ENCODE results near the gene MBP. TPM values are rescaled to one million over a fixed set of nuclear protein-coding genes. Genes with fewer than 3 reads are reported as not detected.
A peak's percentile ranks its signal among the peaks of the same experiment; 100 is the strongest.

Gene MBP
- total RNA-seq, 2 experiments from 2014 or later: 75.4 to 79.2 TPM

DNA sequence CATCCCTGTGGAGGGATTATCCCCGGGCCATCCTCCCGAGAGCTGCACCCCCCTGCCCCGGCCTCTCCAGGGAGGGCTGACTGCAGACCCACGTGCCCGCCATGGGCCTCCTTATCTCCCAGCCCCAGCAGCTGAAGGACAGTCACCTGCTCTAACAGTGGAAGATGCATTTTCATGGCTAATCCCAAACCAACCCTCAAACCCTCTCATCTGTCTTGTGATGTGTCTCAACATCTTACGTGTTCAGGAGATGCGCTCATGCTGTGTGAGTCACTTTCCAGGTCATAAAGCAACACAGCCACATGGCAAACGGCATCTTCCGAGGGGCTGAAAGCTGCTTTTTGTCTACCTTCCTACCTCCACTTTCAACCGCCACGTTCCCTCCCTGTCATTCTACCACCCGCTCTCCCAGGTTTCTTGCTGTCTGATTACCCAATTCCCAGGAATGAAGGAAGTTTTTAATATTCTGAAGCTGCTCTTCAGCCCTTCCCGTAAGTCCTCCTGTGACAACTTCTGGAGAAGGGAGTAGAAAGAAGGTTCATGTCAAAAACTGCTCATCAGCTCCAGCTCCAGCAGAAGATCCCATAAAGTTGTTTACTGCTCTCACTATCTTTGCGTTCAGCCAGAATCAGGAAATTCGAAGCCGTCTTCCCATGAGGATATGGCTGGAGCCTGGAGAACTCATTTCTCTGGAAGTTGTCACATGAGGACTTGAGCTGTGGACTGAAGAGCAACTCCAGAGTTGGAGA is 54.5 kb downstream of the MBP start:
- DNase-seq: no peak
- Mint-ChIP-seq H3K27me3 (no peaks in the 10 kb centered on the region), H3K4me3 (no peak overlapping the region), H3K27ac (peak overlapping the region; percentile 73), H3K9me3 (no peaks in the 10 kb centered on the region), H3K36me3 (ENCODE audit: low read depth) (peaks cover 60% of the 10 kb centered on the region), H3K4me1 (ENCODE audit: low read depth) (peaks cover 77% of the 10 kb centered on the region)
- intact Hi-C loops (cut with DNase I, micrococcal nuclease): no loop called here
- ATAC-seq (ENCODE audit: poor library complexity): no peak
- Histone ChIP-seq H3K36me3 (ENCODE audit: insufficient read depth, low read length) (peaks cover 40% of the 10 kb centered on the region), H3K27me3 (ENCODE audit: control insufficient read depth in 1 of 2, insufficient read depth in 2 of 2, low read length in 2 of 2) (no peaks in the 10 kb centered on the region), H3K4me1 (ENCODE audit: insufficient read depth, low read length) (peaks cover 79% of the 10 kb centered on the region), H3K9me3 (ENCODE audit: control insufficient read depth in 1 of 2, insufficient read depth in 1 of 2, low read length in 2 of 2) (no peaks in the 10 kb centered on the region), H3K27ac (ENCODE audit: low read depth in 1 of 2, low read length in 2 of 2) (no peak overlapping the region), H3K4me3 (ENCODE audit: low read length) (no peak overlapping the region)
- TF ChIP-seq, protein P1, sequence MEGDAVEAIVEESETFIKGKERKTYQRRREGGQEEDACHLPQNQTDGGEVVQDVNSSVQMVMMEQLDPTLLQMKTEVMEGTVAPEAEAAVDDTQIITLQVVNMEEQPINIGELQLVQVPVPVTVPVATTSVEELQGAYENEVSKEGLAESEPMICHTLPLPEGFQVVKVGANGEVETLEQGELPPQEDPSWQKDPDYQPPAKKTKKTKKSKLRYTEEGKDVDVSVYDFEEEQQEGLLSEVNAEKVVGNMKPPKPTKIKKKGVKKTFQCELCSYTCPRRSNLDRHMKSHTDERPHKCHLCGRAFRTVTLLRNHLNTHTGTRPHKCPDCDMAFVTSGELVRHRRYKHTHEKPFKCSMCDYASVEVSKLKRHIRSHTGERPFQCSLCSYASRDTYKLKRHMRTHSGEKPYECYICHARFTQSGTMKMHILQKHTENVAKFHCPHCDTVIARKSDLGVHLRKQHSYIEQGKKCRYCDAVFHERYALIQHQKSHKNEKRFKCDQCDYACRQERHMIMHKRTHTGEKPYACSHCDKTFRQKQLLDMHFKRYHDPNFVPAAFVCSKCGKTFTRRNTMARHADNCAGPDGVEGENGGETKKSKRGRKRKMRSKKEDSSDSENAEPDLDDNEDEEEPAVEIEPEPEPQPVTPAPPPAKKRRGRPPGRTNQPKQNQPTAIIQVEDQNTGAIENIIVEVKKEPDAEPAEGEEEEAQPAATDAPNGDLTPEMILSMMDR (IDR thresholded peaks at IDR 0.05): no peak
- ChIA-PET CTCF (interaction anchor here (1.9 kb wide), 1 partner anchor 17 kb away, joined by 4 read pairs; no protein-coding TSS in a partner anchor), POLR2A (interaction anchor here (0.6 to 1.2 kb wide), 2 partner anchors 9 to 159 kb away, joined by 3 read pairs; no protein-coding TSS in a partner anchor)

DNA sequence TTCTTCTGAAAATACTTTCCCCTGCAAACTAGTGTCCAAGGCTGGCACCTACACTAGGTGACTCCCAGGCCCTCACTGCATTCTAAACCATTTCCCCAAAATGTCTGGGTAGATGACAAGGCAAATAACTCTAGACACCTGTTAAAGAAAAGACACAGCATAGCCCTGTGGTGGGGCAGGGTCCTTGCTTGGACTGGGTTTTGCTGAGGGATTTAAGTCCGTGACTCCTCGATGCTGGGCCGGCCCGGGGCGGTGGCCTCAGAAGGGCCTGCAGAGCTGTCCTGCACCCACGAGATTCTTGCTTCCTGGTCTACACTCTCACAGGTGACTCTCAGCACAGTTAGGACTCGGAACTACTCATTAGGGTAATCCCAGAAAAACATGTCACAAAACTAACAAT is 55.2 kb downstream of the MBP start:
- Histone ChIP-seq H3K9me3 (ENCODE audit: control insufficient read depth in 1 of 2, insufficient read depth in 1 of 2, low read length in 2 of 2) (no peaks in the 10 kb centered on the region), H3K27ac (ENCODE audit: low read depth in 1 of 2, low read length in 2 of 2) (no peak overlapping the region), H3K36me3 (ENCODE audit: insufficient read depth, low read length) (peaks cover 38% of the 10 kb centered on the region), H3K4me3 (ENCODE audit: low read length) (no peak overlapping the region), H3K27me3 (ENCODE audit: control insufficient read depth in 1 of 2, insufficient read depth in 2 of 2, low read length in 2 of 2) (no peaks in the 10 kb centered on the region), H3K4me1 (ENCODE audit: insufficient read depth, low read length) (peaks cover 76% of the 10 kb centered on the region)
- peak overlapping the region; percentile 73 for H3K27ac Mint-ChIP-seq
- ChIA-PET CTCF (no interaction called here), POLR2A (interaction anchor here (1.2 kb wide), 1 partner anchor 8 kb away, joined by 3 read pairs; no protein-coding TSS in a partner anchor)
- intact Hi-C loops (cut with DNase I, micrococcal nuclease): no loop called here
- H3K36me3 Mint-ChIP-seq (ENCODE audit: low read depth): peaks cover 58% of the 10 kb centered on the region
- TF ChIP-seq, protein P1 (IDR thresholded peaks at IDR 0.05): no peak
- H3K27me3 Mint-ChIP-seq: no peaks in the 10 kb centered on the region
- no peaks in the 10 kb centered on the region for H3K9me3 Mint-ChIP-seq
- H3K4me1 Mint-ChIP-seq (ENCODE audit: low read depth): peaks cover 76% of the 10 kb centered on the region
- ATAC-seq (ENCODE audit: poor library complexity) (no peak), DNase-seq (no peak)
- H3K4me3 Mint-ChIP-seq: no peak overlapping the region

DNA sequence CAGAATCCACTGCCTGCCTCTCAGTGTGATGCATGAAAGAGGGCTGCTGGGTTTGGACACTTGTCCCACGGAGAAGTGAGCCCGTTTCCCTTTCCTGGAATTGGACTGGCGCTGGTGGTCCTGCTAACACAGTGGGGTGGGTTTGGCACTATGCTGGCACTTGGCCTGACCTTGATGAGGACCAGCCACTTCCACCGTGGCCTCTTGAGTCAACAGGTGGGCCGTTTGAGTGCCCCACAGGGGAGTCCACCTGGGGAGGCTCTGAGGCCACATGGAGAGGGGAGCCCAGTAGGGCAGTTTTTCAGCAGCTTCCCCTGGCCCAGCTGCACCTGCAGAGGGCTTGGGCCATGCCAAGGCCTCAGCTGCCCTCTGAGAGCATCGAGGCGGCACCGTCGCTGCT is 56.5 kb downstream of the MBP start:
- peaks cover 78% of the 10 kb centered on the region for H3K4me1 Mint-ChIP-seq (ENCODE audit: low read depth)
- H3K27me3 Mint-ChIP-seq: no peaks in the 10 kb centered on the region
- no peak overlapping the region for H3K27ac ChIP-seq (ENCODE audit: low read depth in 1 of 2, low read length in 2 of 2)
- no peak overlapping the region for H3K4me3 ChIP-seq (ENCODE audit: low read length)
- H3K27me3 ChIP-seq (ENCODE audit: control insufficient read depth in 1 of 2, insufficient read depth in 2 of 2, low read length in 2 of 2): no peaks in the 10 kb centered on the region
- no peaks in the 10 kb centered on the region for H3K9me3 Mint-ChIP-seq
- TF ChIP-seq, protein P1 (IDR thresholded peaks at IDR 0.05): no peak
- ATAC-seq (ENCODE audit: poor library complexity) (no peak), DNase-seq (peak in 1 of 14 experiments; percentile 31)
- peaks cover 36% of the 10 kb centered on the region for H3K36me3 ChIP-seq (ENCODE audit: insufficient read depth, low read length)
- H3K9me3 ChIP-seq (ENCODE audit: control insufficient read depth in 1 of 2, insufficient read depth in 1 of 2, low read length in 2 of 2): no peaks in the 10 kb centered on the region
- peaks cover 70% of the 10 kb centered on the region for H3K36me3 Mint-ChIP-seq (ENCODE audit: low read depth)
- H3K4me1 ChIP-seq (ENCODE audit: insufficient read depth, low read length): peaks cover 84% of the 10 kb centered on the region
- POLR2A ChIA-PET: no interaction called here
- intact Hi-C loops (cut with DNase I, micrococcal nuclease): no loop called here
- CTCF ChIA-PET: no interaction called here
- peak overlapping the region; percentile 98 for H3K27ac Mint-ChIP-seq
- no peak overlapping the region for H3K4me3 Mint-ChIP-seq
